ENCODE results near the gene C2CD4C. TPM values are rescaled to one million over a fixed set of nuclear protein-coding genes. Genes with fewer than 3 reads are reported as not detected.

The C2CD4C gene
- polyA plus RNA-seq, 1 donor (not counting 4 experiments of a cell fraction or from before 2014, with no cell fraction given) = 1.6 TPM

GRCh38 chr19:457636-458035 is 48.7 kb upstream of the C2CD4C start:
- H3K4me2 ChIP-seq (ENCODE audit: control insufficient read depth, extremely low read depth, insufficient read depth, low read depth, low read length) = no peak overlapping the region
- H3K27me3 ChIP-seq (ENCODE audit: control insufficient read depth, extremely low read depth, insufficient read depth, low read length) = peaks cover 11% of the 10 kb centered on the region
- H3K9me3 ChIP-seq (ENCODE audit: control insufficient read depth, low read depth, low read length) = peaks cover 2% of the 10 kb centered on the region
- DNase-seq (ENCODE audit: low read depth, low spot score) (no peak), FAIRE-seq (no peak)
- H3K36me3 ChIP-seq (ENCODE audit: control insufficient read depth in 2 of 2, extremely low read depth in 1 of 2, insufficient read depth in 2 of 2, low read length in 2 of 2) = no peaks in the 10 kb centered on the region
- no peak overlapping the region for H3K4me3 ChIP-seq (ENCODE audit: control insufficient read depth in 2 of 3, extremely low read depth in 1 of 3, insufficient read depth in 2 of 3, low read depth in 1 of 3, low read length in 3 of 3)
- no peak overlapping the region for H2AFZ ChIP-seq (ENCODE audit: control insufficient read depth, low read length)
- no peak for TF ChIP-seq EZH2 (IDR thresholded peaks at IDR 0.05; ENCODE audit: low read length)
- no peak for TF ChIP-seq CTCF (optimal IDR thresholded peaks at IDR 0.05 in 1 of 3, IDR thresholded peaks at IDR 0.05 in 1 of 3, conservative IDR thresholded peaks at IDR 0.05 in 1 of 3; ENCODE audit: extremely low read depth in 1 of 3, insufficient read depth in 2 of 3, low read length in 3 of 3)
- H3K9me1 ChIP-seq (ENCODE audit: control insufficient read depth, extremely low read depth, insufficient read depth, low read length) = no peaks in the 10 kb centered on the region
- no peaks in the 10 kb centered on the region for H3K79me2 ChIP-seq (ENCODE audit: control insufficient read depth, insufficient read depth, low read length)
- H3K27ac ChIP-seq (ENCODE audit: control insufficient read depth, insufficient read depth, low read length) = no peak overlapping the region
- no peak overlapping the region for H3K9ac ChIP-seq (ENCODE audit: control insufficient read depth, extremely low read depth, insufficient read depth, low read length)
- H4K20me1 ChIP-seq (ENCODE audit: control insufficient read depth, extremely low read depth, insufficient read depth, low read length) = no peaks in the 10 kb centered on the region
- no peaks in the 10 kb centered on the region for H3K4me1 ChIP-seq (ENCODE audit: control insufficient read depth, extremely low read depth, insufficient read depth, low read length)
- dilution Hi-C loops (cut with MboI; ENCODE audit: extremely low pct_ligation_motif_present, low sequenced_read_pairs) = no loop called here

GRCh38 chr19:456547-457110 is 47.7 kb upstream of the C2CD4C start:
- no peaks in the 10 kb centered on the region for H3K36me3 ChIP-seq (ENCODE audit: control insufficient read depth in 2 of 2, extremely low read depth in 1 of 2, insufficient read depth in 2 of 2, low read length in 2 of 2)
- FAIRE-seq = no peak
- no peaks in the 10 kb centered on the region for H3K4me1 ChIP-seq (ENCODE audit: control insufficient read depth, extremely low read depth, insufficient read depth, low read length)
- peaks cover 2% of the 10 kb centered on the region for H3K9me3 ChIP-seq (ENCODE audit: control insufficient read depth, low read depth, low read length)
- no peak overlapping the region for H3K27ac ChIP-seq (ENCODE audit: control insufficient read depth, insufficient read depth, low read length)
- H3K79me2 ChIP-seq (ENCODE audit: control insufficient read depth, insufficient read depth, low read length) = no peaks in the 10 kb centered on the region
- no peak for DNase-seq (ENCODE audit: low read depth, low spot score)
- H3K27me3 ChIP-seq (ENCODE audit: control insufficient read depth, extremely low read depth, insufficient read depth, low read length) = peaks cover 6% of the 10 kb centered on the region
- dilution Hi-C loops (cut with MboI; ENCODE audit: extremely low pct_ligation_motif_present, low sequenced_read_pairs) = no loop called here
- H4K20me1 ChIP-seq (ENCODE audit: control insufficient read depth, extremely low read depth, insufficient read depth, low read length) = no peaks in the 10 kb centered on the region
- H2AFZ ChIP-seq (ENCODE audit: control insufficient read depth, low read length) = no peak overlapping the region
- H3K9me1 ChIP-seq (ENCODE audit: control insufficient read depth, extremely low read depth, insufficient read depth, low read length) = no peaks in the 10 kb centered on the region
- H3K4me3 ChIP-seq (ENCODE audit: control insufficient read depth in 2 of 3, extremely low read depth in 1 of 3, insufficient read depth in 2 of 3, low read depth in 1 of 3, low read length in 3 of 3) = no peak overlapping the region
- no peak overlapping the region for H3K4me2 ChIP-seq (ENCODE audit: control insufficient read depth, extremely low read depth, insufficient read depth, low read depth, low read length)
- no peak overlapping the region for H3K9ac ChIP-seq (ENCODE audit: control insufficient read depth, extremely low read depth, insufficient read depth, low read length)
- TF ChIP-seq EZH2 (IDR thresholded peaks at IDR 0.05; ENCODE audit: low read length) (no peak), CTCF (optimal IDR thresholded peaks at IDR 0.05 in 1 of 3, IDR thresholded peaks at IDR 0.05 in 1 of 3, conservative IDR thresholded peaks at IDR 0.05 in 1 of 3; ENCODE audit: extremely low read depth in 1 of 3, insufficient read depth in 2 of 3, low read length in 3 of 3) (no peak)

All from keratinocyte (primary cell).